A549 (cell line): ENCODE data around the gene SGTB. TPM values are rescaled to one million over a fixed set of nuclear protein-coding genes. Genes with fewer than 3 reads are reported as not detected.

Source experiments
- ATAC-seq, 2 experiments: fragments of 200-7000 bp in 1 of 2; fragments of >200 bp in 1 of 2; cut with Nextera tagmentation in 1 of 2; cut with Tn5 transposase in 1 of 2; 3 replicates each; pipeline versions ENCODE4 v1.8.0 to v1.9.1; 2018 to 2020; ENCODE audit warnings: mild to moderate bottlenecking in 1 of 2, moderate library complexity in 1 of 2
- CTCF ChIA-PET: fragments of 300-600 bp; sonication (Branson Sonifier 250); formaldehyde crosslinking; extraction: SDS; loops from one replicate; lab custom pipeline; 2021; ENCODE audit warnings: antibody characterized with exemption, inconsistent platforms; lab: Yijun Ruan, JAX
- POLR2A ChIA-PET: fragments of 350-600 bp; formaldehyde crosslinking; extraction: SDS; loops from one replicate; lab custom pipeline; 2021; ENCODE audit warnings: antibody characterized with exemption, inconsistent platforms; lab: Yijun Ruan, JAX
- DNase-seq, 2 experiments: peaks; one replicate each; pipeline versions ENCODE4 v3.0.0 to v3.0.0-alpha.2; 2011 to 2016; ENCODE audit warnings: low read depth in 1 of 2, low spot score in 1 of 2
- FAIRE-seq: peaks from 2 replicates; lab custom pipeline; 2011; peaks lifted over from hg19 to GRCh38; lab: Jason Lieb, UNC
- H3K27ac ChIP-seq, 2 experiments: fragments of >200 bp; sonication (Bioruptor Twin); formaldehyde crosslinking; 3 replicates each; pipeline ENCODE4 v1.5.1; 2016 to 2017
- H3K4me1 ChIP-seq: fragments of >200 bp; sonication (Bioruptor Twin); formaldehyde crosslinking; 3 replicates; pipeline ENCODE4 v1.6.1; 2016
- H3K4me2 ChIP-seq: fragments of >200 bp; sonication (Bioruptor Twin); formaldehyde crosslinking; 3 replicates; pipeline ENCODE4 v1.6.1; 2016
- H3K4me3 ChIP-seq: fragments of >200 bp; sonication (Bioruptor Twin); formaldehyde crosslinking; 3 replicates; pipeline ENCODE4 v1.5.1; 2016
- H3K9me3 ChIP-seq: fragments of >200 bp; sonication (Bioruptor Twin); formaldehyde crosslinking; 3 replicates; pipeline ENCODE4 v1.6.1; 2016
- BHLHE40 ChIP-seq: IDR thresholded peaks from 2 replicates; pipeline ENCODE4 v1.6.1; 2012; ENCODE audit warnings: low read depth, low read length, inconsistent platforms
- CBX2 ChIP-seq: fragments of 200-600 bp; sonication (generic); IDR thresholded peaks from 2 replicates; pipeline ENCODE4 v1.6.1; 2016; ENCODE audit warnings: low read depth, mild to moderate bottlenecking, borderline replicate concordance
- CEBPB ChIP-seq, 2 experiments: fragments of >200 bp in 1 of 2; sonication (Bioruptor Twin) in 1 of 2; formaldehyde crosslinking in 1 of 2; IDR thresholded peaks; 2 replicates each; pipeline ENCODE4 v1.6.1; 2012 to 2016
- FOSL2 ChIP-seq, 2 experiments: fragments of 450-650 bp in 1 of 2; fragments of >200 bp in 1 of 2; sonication (Bioruptor Twin) in 1 of 2; formaldehyde crosslinking; IDR thresholded peaks; 2 replicates each; pipeline versions ENCODE4 v1.5.0 to v1.6.1; 2016 to 2020; ENCODE audit warnings: mild to moderate bottlenecking in 1 of 2, moderate library complexity in 1 of 2
- HOXA7 ChIP-seq: fragments of 250-450 bp; sonication (Bioruptor Pico); IDR thresholded peaks from 2 replicates; pipeline ENCODE4 v1.5.0; 2020; ENCODE audit warnings: mild to moderate bottlenecking, moderate library complexity
- KDM5A ChIP-seq: fragments of 200-600 bp; sonication (generic); IDR thresholded peaks from 2 replicates; pipeline ENCODE4 v1.6.1; 2016; ENCODE audit warnings: antibody characterized with exemption, mild to moderate bottlenecking
- NR3C1 ChIP-seq: fragments of >200 bp; sonication (Bioruptor Twin); formaldehyde crosslinking; IDR thresholded peaks from 3 replicates; pipeline ENCODE4 v1.6.1; 2017
- RNF2 ChIP-seq: fragments of 200-600 bp; sonication (generic); IDR thresholded peaks from 2 replicates; pipeline ENCODE4 v1.6.1; 2016; ENCODE audit warnings: low read depth, mild to moderate bottlenecking, antibody characterized with exemption, moderate library complexity, borderline replicate concordance
- TFCP2L1 ChIP-seq: fragments of 250-450 bp; sonication (Bioruptor Pico); IDR thresholded peaks from 2 replicates; pipeline ENCODE4 v1.5.0; 2021; ENCODE audit warnings: mild to moderate bottlenecking
- WGBS: methylation state at CpG from one replicate; pipeline ENCODE4 v1.1.6; 2017; ENCODE audit errors: missing lambda C conversion rate; 5-methylcytosine and 5-hydroxymethylcytosine counted together
- polyA plus RNA-seq, 4 experiments: library from polyadenylated mRNA; depleted of rRNA in 3 of 4; stranded (reverse); fragments of >200 nt; fragmentation: RNase III in 1 of 4; extraction: RNeasy Plus Mini Kit Qiagen cat#74134 plus additional on column Dnase treatment in 1 of 4; gene quantifications; 2 replicates in 3 of 4; 3 replicates in 1 of 4; pipeline ENCODE4 v1.2.3, GENCODE V29; 2011 to 2017
- TF ChIP-seq, protein P1 (sequence below): fragments of 200-600 bp; sonication (generic); IDR thresholded peaks from 2 replicates; pipeline ENCODE4 v1.6.1; 2016; ENCODE audit warnings: antibody characterized with exemption, mild to moderate bottlenecking, moderate library complexity
- TF ChIP-seq, protein P2 (sequence below): IDR thresholded peaks from 2 replicates; pipeline ENCODE4 v1.6.1; 2012; ENCODE audit warnings: low read depth, borderline replicate concordance
- TF ChIP-seq, protein P3 (sequence below): IDR thresholded peaks from 2 replicates; pipeline ENCODE4 v1.6.1; 2012

SGTB gene
- polyA plus RNA-seq, 2 of the 4 experiments (the other 2 are of a cell fraction), result 8.6 to 17.4 TPM

GRCh38 chr5:65758546-65759144 is 36.7 kb upstream of the SGTB start:
- Histone ChIP-seq H3K4me1 (peaks cover 4% of the 10 kb centered on the region; the same call in 1 of the 3 replicates), H3K9me3 (no peaks in the 10 kb centered on the region), H3K4me2 (no peak overlapping the region), H3K4me3 (no peak overlapping the region), H3K27ac (no peak overlapping the region)
- no peak for ATAC-seq
- 88% methylated on average over 4 of the region's 4 CpGs for WGBS
- no peak for FAIRE-seq
- CTCF ChIA-PET, result interaction anchor here (2.1 kb wide), 1 partner anchor 16 kb away, joined by 10 read pairs; no protein-coding TSS in a partner anchor
- POLR2A ChIA-PET, result no interaction called here
- DNase-seq, result no peak
- TF ChIP-seq FOSL2 (IDR thresholded peaks at IDR 0.05) (no peak), FOSL2 (CRISPR knock-in tag; IDR thresholded peaks at IDR 0.05) (no peak), CEBPB (IDR thresholded peaks at IDR 0.05) (no peak), BHLHE40 (no peak), TFCP2L1 (CRISPR knock-in tag) (no peak)
- TF ChIP-seq, protein P1, sequence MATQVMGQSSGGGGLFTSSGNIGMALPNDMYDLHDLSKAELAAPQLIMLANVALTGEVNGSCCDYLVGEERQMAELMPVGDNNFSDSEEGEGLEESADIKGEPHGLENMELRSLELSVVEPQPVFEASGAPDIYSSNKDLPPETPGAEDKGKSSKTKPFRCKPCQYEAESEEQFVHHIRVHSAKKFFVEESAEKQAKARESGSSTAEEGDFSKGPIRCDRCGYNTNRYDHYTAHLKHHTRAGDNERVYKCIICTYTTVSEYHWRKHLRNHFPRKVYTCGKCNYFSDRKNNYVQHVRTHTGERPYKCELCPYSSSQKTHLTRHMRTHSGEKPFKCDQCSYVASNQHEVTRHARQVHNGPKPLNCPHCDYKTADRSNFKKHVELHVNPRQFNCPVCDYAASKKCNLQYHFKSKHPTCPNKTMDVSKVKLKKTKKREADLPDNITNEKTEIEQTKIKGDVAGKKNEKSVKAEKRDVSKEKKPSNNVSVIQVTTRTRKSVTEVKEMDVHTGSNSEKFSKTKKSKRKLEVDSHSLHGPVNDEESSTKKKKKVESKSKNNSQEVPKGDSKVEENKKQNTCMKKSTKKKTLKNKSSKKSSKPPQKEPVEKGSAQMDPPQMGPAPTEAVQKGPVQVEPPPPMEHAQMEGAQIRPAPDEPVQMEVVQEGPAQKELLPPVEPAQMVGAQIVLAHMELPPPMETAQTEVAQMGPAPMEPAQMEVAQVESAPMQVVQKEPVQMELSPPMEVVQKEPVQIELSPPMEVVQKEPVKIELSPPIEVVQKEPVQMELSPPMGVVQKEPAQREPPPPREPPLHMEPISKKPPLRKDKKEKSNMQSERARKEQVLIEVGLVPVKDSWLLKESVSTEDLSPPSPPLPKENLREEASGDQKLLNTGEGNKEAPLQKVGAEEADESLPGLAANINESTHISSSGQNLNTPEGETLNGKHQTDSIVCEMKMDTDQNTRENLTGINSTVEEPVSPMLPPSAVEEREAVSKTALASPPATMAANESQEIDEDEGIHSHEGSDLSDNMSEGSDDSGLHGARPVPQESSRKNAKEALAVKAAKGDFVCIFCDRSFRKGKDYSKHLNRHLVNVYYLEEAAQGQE, result no peak
- TF ChIP-seq, protein P2, sequence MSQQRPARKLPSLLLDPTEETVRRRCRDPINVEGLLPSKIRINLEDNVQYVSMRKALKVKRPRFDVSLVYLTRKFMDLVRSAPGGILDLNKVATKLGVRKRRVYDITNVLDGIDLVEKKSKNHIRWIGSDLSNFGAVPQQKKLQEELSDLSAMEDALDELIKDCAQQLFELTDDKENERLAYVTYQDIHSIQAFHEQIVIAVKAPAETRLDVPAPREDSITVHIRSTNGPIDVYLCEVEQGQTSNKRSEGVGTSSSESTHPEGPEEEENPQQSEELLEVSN, result no peak

GRCh38 chr5:65753189-65753588 is 31.3 kb upstream of the SGTB start:
- ChIA-PET CTCF (interaction anchor here (1.0 to 3.9 kb wide), 2 partner anchors 9 to 11 kb away, joined by 3 to 14 read pairs; no protein-coding TSS in a partner anchor), POLR2A (no interaction called here)
- DNase-seq (no peak), ATAC-seq (no peak), FAIRE-seq (no peak)
- peaks cover 29% of the 10 kb centered on the region for H3K4me1 ChIP-seq
- no peaks in the 10 kb centered on the region for H3K9me3 ChIP-seq
- no peak overlapping the region for H3K27ac ChIP-seq
- TF ChIP-seq NR3C1 (no peak), CBX2 (no peak)
- no peak overlapping the region for H3K4me2 ChIP-seq
- H3K4me3 ChIP-seq, result no peak overlapping the region
- WGBS, result 91% methylated on average over 8 of the region's 8 CpGs

- Histone ChIP-seq H3K9me3 (no peaks in the 10 kb centered on the region), H3K4me3 (no peak overlapping the region)
- no peak for FAIRE-seq
- TF ChIP-seq, protein P3, sequence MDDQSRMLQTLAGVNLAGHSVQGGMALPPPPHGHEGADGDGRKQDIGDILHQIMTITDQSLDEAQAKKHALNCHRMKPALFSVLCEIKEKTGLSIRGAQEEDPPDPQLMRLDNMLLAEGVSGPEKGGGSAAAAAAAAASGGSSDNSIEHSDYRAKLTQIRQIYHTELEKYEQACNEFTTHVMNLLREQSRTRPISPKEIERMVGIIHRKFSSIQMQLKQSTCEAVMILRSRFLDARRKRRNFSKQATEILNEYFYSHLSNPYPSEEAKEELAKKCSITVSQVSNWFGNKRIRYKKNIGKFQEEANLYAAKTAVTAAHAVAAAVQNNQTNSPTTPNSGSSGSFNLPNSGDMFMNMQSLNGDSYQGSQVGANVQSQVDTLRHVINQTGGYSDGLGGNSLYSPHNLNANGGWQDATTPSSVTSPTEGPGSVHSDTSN, result no peak
- TF ChIP-seq, protein P2, result no peak
- TF ChIP-seq RNF2 (no peak), HOXA7 (CRISPR knock-in tag) (no peak), KDM5A (no peak)
- TF ChIP-seq, all 56 proteins: peak for 0
- POLR2A ChIA-PET, result interaction anchor here (0.6 kb wide), 1 partner anchor 111 kb away, joined by 4 read pairs; no protein-coding TSS in a partner anchor
- WGBS, result 43% methylated on average over 2 of the region's 2 CpGs
- DNase-seq (no peak), ATAC-seq (no peak)
- Histone ChIP-seq H3K4me1 (peaks cover 29% of the 10 kb centered on the region), H3K27ac (peak overlapping the region; percentile 1 to 41; a peak in 2 of 6 replicates), H3K4me2 (peak overlapping the region; percentile 58)
- CTCF ChIA-PET, result interaction anchor here (3.9 kb wide), 1 partner anchor 9 kb away, joined by 14 read pairs; no protein-coding TSS in a partner anchor
Measured at GRCh38 chr5:65750938-65751337, 29.0 kb upstream of the SGTB start.
